CD14-positive monocyte (primary cell): ENCODE data around the gene NPAS3. TPM values are rescaled to one million over a fixed set of nuclear protein-coding genes. Genes with fewer than 3 reads are reported as not detected.

Experiments
- DNase-seq, 3 donors: peaks; one replicate each; pipeline ENCODE4 v3.0.0-alpha.2; 2011 to 2022
- H2AFZ ChIP-seq: 2 replicates; pipeline ENCODE4 v1.6.0; 2012; ENCODE audit warnings: mild to moderate bottlenecking, low read depth, low read length, inconsistent platforms; ENCODE audit not compliant: insufficient read depth, poor library complexity, severe bottlenecking
- H3K27ac ChIP-seq, 2 donors: 1 replicate in 1 of 2; 2 replicates in 1 of 2; pipeline ENCODE4 v1.5.1; 2012 to 2013; ENCODE audit warnings: low read length in 2 of 2, control low read depth in 1 of 2, inconsistent platforms in 1 of 2, low read depth in 1 of 2, mild to moderate bottlenecking in 1 of 2
- H3K27me3 ChIP-seq, 2 donors: one replicate each; pipeline versions ENCODE4 v1.6.0 to v1.6.1; 2011 to 2013; ENCODE audit warnings: low read length in 2 of 2; ENCODE audit not compliant: control insufficient read depth in 2 of 2, insufficient read depth in 2 of 2
- H3K36me3 ChIP-seq, 2 donors: replicated peaks in 1 of 2; 1 replicate in 1 of 2; 2 replicates in 1 of 2; pipeline versions ENCODE4 v1.5.1 to v1.6.1; 2012 to 2013; ENCODE audit warnings: low read length in 2 of 2, control low read depth in 1 of 2, inconsistent platforms in 1 of 2, mild to moderate bottlenecking in 1 of 2; ENCODE audit not compliant: insufficient read depth in 2 of 2, control insufficient read depth in 1 of 2
- H3K4me1 ChIP-seq, 2 donors: 1 replicate in 1 of 2; 2 replicates in 1 of 2; pipeline versions ENCODE4 v1.5.1 to v1.6.1; 2012 to 2013; ENCODE audit warnings: low read length in 2 of 2, control low read depth in 1 of 2, inconsistent platforms in 1 of 2, mild to moderate bottlenecking in 1 of 2, moderate library complexity in 1 of 2; ENCODE audit not compliant: insufficient read depth in 2 of 2, control insufficient read depth in 1 of 2
- H3K4me2 ChIP-seq: replicated peaks from 2 replicates; pipeline ENCODE3; 2012; ENCODE audit warnings: low read length, moderate library complexity, mild to moderate bottlenecking; ENCODE audit not compliant: poor library complexity, severe bottlenecking; ENCODE audit errors: extremely low read depth
- H3K4me3 ChIP-seq, 3 experiments: fragments of 200-600 bp in 1 of 3; sonication (generic) in 1 of 3; replicated peaks in 1 of 3; 1 replicate in 2 of 3; 2 replicates in 1 of 3; pipeline ENCODE4 v1.5.1; 2011 to 2013; ENCODE audit warnings: low read length in 3 of 3, mild to moderate bottlenecking in 3 of 3, control low read depth in 2 of 3, low read depth in 2 of 3, inconsistent platforms in 1 of 3, moderate library complexity in 1 of 3
- H3K79me2 ChIP-seq: 2 replicates; pipeline ENCODE4 v1.6.0; 2012; ENCODE audit warnings: mild to moderate bottlenecking, control low read depth, inconsistent platforms, low read length, moderate library complexity; ENCODE audit not compliant: insufficient read depth
- H3K9ac ChIP-seq: 2 replicates; pipeline ENCODE4 v1.6.0; 2017; ENCODE audit warnings: low read length, mild to moderate bottlenecking; ENCODE audit not compliant: insufficient read depth, poor library complexity, severe bottlenecking
- H3K9me3 ChIP-seq, 2 donors: replicated peaks in 1 of 2; 1 replicate in 1 of 2; 2 replicates in 1 of 2; pipeline versions ENCODE4 v1.5.1 to v1.6.1; 2012 to 2013; ENCODE audit warnings: low read length in 2 of 2, control low read depth in 1 of 2; ENCODE audit not compliant: control insufficient read depth in 1 of 2, insufficient read depth in 1 of 2
- H4K20me1 ChIP-seq: 2 replicates; pipeline ENCODE4 v1.6.0; 2012; ENCODE audit warnings: mild to moderate bottlenecking, low read length, control low read depth, moderate library complexity; ENCODE audit not compliant: insufficient read depth
- H3K27ac Mint-ChIP-seq, 7 donors: one replicate each; pipeline ENCODE4 v1.8.0; 2020; ENCODE audit warnings: mild to moderate bottlenecking in 7 of 7, mixed read lengths in 7 of 7, moderate library complexity in 6 of 7, inconsistent platforms in 2 of 7
- H3K27me3 Mint-ChIP-seq, 3 donors: one replicate each; pipeline ENCODE4 v1.8.0; 2021 to 2022; ENCODE audit warnings: low read depth in 3 of 3, mild to moderate bottlenecking in 3 of 3, mixed read lengths in 3 of 3, moderate library complexity in 3 of 3, inconsistent platforms in 1 of 3
- H3K36me3 Mint-ChIP-seq, 2 donors: one replicate each; pipeline ENCODE4 v1.8.0; 2020; ENCODE audit warnings: mixed read lengths in 2 of 2, inconsistent platforms in 1 of 2, mild to moderate bottlenecking in 1 of 2
- H3K4me1 Mint-ChIP-seq: one replicate; pipeline ENCODE4 v1.8.0; 2020; ENCODE audit warnings: mild to moderate bottlenecking, mixed read lengths
- H3K4me3 Mint-ChIP-seq, 2 donors: one replicate each; pipeline ENCODE4 v1.8.0; 2020; ENCODE audit warnings: mild to moderate bottlenecking in 2 of 2, mixed read lengths in 2 of 2, moderate library complexity in 1 of 2
- H3K9me3 Mint-ChIP-seq, 7 donors: one replicate each; pipeline ENCODE4 v1.8.0; 2020 to 2022; ENCODE audit warnings: mixed read lengths in 7 of 7, mild to moderate bottlenecking in 6 of 7, moderate library complexity in 6 of 7, inconsistent platforms in 2 of 7
- WGBS: methylation state at CpG from one replicate; pipeline ENCODE4 v1.1.5; 2013; ENCODE audit warnings: missing lambda C conversion rate; ENCODE audit not compliant: insufficient coverage; 5-methylcytosine and 5-hydroxymethylcytosine counted together
- intact Hi-C, 2 donors: fragments of 100-400 bp; cut with micrococcal nuclease; formaldehyde crosslinking; loops; one replicate each; pipeline versions ENCODE4 v1.15.0 to v1.15.1; 2023
- polyA plus RNA-seq, 3 donors: library from polyadenylated mRNA; depleted of rRNA in 1 of 3; unstranded in 2 of 3; stranded (reverse) in 1 of 3; fragments of 300-500 nt in 2 of 3; fragments of >200 nt in 1 of 3; fragmentation: Illumina TruSeq in 2 of 3; gene quantifications; 1 replicate in 2 of 3; 2 replicates in 1 of 3; pipeline ENCODE4 v1.2.3, GENCODE V29; 2012 to 2021
- TF ChIP-seq, protein P1 (sequence below): fragments of 200-600 bp; IDR thresholded peaks from one replicate; pipeline ENCODE4 v1.8.0; 2022; ENCODE audit warnings: antibody characterized with exemption, mild to moderate bottlenecking

NPAS3 gene
- polyA plus RNA-seq, 3 donors: not detected

DNA sequence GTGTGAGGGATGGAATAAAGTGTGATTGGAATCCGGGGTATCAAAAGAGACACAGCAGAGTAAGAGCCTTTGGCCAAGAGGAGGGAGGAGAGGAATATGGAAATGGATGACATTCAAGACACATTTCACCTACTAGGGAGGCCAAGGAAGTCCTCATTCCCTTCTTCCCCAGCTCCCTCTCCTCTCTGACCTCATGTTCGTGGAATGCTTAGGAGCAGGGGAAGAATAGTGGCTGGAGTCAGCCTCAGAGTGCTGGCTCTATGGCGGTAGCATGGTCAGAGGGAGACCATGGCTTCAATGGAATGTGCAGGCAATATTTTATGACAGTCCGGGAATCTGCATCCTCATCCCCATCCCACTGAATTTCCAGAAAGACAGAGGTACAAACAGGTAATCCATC is 815.6 kb downstream of the NPAS3 start:
- Histone ChIP-seq H3K27me3 (no peaks in the 10 kb centered on the region), H3K9ac (no peak overlapping the region), H3K4me2 (no peak overlapping the region), H3K36me3 (no peaks in the 10 kb centered on the region), H3K9me3 (no peaks in the 10 kb centered on the region), H2AFZ (no peak overlapping the region), H3K4me1 (no peaks in the 10 kb centered on the region), H4K20me1 (no peaks in the 10 kb centered on the region), H3K79me2 (no peaks in the 10 kb centered on the region), H3K4me3 (no peak overlapping the region), H3K27ac (no peak overlapping the region)
- WGBS: 100% methylated on average over 2 of the region's 4 CpGs
- TF ChIP-seq, protein P1, sequence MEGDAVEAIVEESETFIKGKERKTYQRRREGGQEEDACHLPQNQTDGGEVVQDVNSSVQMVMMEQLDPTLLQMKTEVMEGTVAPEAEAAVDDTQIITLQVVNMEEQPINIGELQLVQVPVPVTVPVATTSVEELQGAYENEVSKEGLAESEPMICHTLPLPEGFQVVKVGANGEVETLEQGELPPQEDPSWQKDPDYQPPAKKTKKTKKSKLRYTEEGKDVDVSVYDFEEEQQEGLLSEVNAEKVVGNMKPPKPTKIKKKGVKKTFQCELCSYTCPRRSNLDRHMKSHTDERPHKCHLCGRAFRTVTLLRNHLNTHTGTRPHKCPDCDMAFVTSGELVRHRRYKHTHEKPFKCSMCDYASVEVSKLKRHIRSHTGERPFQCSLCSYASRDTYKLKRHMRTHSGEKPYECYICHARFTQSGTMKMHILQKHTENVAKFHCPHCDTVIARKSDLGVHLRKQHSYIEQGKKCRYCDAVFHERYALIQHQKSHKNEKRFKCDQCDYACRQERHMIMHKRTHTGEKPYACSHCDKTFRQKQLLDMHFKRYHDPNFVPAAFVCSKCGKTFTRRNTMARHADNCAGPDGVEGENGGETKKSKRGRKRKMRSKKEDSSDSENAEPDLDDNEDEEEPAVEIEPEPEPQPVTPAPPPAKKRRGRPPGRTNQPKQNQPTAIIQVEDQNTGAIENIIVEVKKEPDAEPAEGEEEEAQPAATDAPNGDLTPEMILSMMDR: no peak
- H3K4me1 Mint-ChIP-seq: no peaks in the 10 kb centered on the region
- no peak overlapping the region for H3K4me3 Mint-ChIP-seq
- no peaks in the 10 kb centered on the region for H3K36me3 Mint-ChIP-seq
- no peaks in the 10 kb centered on the region for H3K27me3 Mint-ChIP-seq
- intact Hi-C loops: no loop called here
- peaks cover 0 to 10% (median 2%) of the 10 kb centered on the region in 7 donors for H3K9me3 Mint-ChIP-seq
- DNase-seq: no peak
- no peak overlapping the region for H3K27ac Mint-ChIP-seq

DNA sequence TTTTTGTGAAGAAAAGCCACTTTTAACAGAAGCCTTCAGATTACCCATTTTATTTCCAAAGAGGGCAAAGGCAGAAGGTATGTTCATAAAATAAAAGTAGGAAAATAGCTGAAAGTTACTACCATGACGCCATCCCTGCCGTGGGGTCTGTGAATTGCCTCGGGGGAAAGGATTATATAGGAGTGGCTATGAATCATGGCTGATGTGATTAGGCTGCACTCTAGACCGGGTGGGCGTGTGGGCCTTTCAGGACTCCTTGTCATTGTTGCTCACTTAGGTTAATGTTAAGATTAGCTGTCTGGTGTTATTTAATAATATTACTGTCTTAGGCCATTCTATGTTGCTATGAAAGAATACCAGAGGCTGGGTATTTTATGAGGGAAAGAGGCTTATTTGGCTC is 816.7 kb downstream of the NPAS3 start:
- no peak overlapping the region for H3K9ac ChIP-seq
- H3K27me3 ChIP-seq: no peaks in the 10 kb centered on the region
- TF ChIP-seq, protein P1: no peak
- H3K4me2 ChIP-seq: no peak overlapping the region
- H3K27me3 Mint-ChIP-seq: no peaks in the 10 kb centered on the region
- H3K79me2 ChIP-seq: no peaks in the 10 kb centered on the region
- H3K36me3 ChIP-seq: no peaks in the 10 kb centered on the region
- peaks cover 0 to 10% (median 2%) of the 10 kb centered on the region in 7 donors for H3K9me3 Mint-ChIP-seq
- no peaks in the 10 kb centered on the region for H3K4me1 ChIP-seq
- intact Hi-C loops: no loop called here
- H3K4me3 Mint-ChIP-seq: no peak overlapping the region
- H4K20me1 ChIP-seq: no peaks in the 10 kb centered on the region
- no peak for DNase-seq
- WGBS: 95% methylated on average over 5 of the region's 5 CpGs
- H3K27ac ChIP-seq: no peak overlapping the region
- H3K36me3 Mint-ChIP-seq: no peaks in the 10 kb centered on the region
- H3K9me3 ChIP-seq: no peaks in the 10 kb centered on the region
- no peak overlapping the region for H2AFZ ChIP-seq
- no peak overlapping the region for H3K4me3 ChIP-seq
- no peak overlapping the region for H3K27ac Mint-ChIP-seq
- no peaks in the 10 kb centered on the region for H3K4me1 Mint-ChIP-seq
